ENCODE data around the gene NDOR1.

DNA sequence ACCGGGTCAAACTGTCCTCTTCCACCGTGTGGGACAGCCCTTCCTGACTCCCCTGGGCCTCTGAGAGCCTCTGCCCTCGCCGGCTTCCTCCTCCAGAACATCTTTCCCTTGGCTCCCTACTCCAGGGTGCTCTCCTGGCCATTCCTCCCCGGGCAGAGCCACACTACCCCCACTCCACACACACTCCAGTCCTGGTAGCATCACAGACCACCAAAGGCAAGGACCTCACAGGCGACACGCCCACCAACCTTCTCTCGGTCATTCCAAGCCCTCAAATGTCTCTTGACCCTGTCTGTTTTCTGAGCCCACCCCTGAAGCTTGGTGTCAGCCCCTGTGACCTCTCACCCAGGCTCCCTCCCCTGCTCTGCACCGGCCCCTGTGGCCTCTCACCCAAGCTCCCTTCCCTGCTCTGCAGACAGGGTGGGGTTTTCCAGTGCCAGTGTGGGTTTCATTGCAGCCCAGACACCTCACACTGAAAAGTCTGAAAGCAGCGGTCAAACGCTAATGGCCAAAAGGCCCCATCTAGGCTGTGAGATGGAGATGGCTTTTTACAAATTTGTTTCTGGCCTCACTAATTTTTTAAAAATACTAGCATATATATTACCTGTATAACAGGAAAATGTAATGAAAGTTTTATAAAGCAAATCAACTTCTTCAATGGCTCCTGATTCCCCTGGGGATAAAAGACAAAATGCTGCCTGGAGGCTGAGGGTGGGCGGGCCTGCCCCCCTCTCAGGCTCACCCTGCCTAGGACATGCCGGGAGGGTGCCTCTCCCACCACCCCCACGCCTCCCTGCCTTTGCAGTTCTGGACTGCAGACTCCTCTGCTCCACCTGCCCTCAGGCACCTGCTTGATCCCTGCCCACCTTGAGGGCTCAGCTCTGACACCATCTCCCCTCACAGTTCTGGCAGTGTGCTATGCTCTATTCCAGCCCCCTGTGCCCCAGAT lies 46.1 kb upstream of the NDOR1 start:
- no peak for TF ChIP-seq POLR2A (IDR thresholded peaks at IDR 0.05)
- TF ChIP-seq, protein P1, sequence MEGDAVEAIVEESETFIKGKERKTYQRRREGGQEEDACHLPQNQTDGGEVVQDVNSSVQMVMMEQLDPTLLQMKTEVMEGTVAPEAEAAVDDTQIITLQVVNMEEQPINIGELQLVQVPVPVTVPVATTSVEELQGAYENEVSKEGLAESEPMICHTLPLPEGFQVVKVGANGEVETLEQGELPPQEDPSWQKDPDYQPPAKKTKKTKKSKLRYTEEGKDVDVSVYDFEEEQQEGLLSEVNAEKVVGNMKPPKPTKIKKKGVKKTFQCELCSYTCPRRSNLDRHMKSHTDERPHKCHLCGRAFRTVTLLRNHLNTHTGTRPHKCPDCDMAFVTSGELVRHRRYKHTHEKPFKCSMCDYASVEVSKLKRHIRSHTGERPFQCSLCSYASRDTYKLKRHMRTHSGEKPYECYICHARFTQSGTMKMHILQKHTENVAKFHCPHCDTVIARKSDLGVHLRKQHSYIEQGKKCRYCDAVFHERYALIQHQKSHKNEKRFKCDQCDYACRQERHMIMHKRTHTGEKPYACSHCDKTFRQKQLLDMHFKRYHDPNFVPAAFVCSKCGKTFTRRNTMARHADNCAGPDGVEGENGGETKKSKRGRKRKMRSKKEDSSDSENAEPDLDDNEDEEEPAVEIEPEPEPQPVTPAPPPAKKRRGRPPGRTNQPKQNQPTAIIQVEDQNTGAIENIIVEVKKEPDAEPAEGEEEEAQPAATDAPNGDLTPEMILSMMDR (IDR thresholded peaks at IDR 0.05): no peak
